HEK293 (cell line): ENCODE results near the gene FCN3.

Source experiments
- ZBTB21 ChIP-seq: fragments of 450-650 bp; formaldehyde crosslinking; IDR thresholded peaks from 2 replicates; pipeline ENCODE4 v1.5.1; 2017; ENCODE audit warnings: missing biosample characterization, missing genetic modification characterization
- ZBTB8A ChIP-seq: fragments of 450-650 bp; formaldehyde crosslinking; IDR thresholded peaks from 2 replicates; pipeline ENCODE4 v1.5.1; 2016; ENCODE audit warnings: missing biosample characterization, missing genetic modification characterization
- ZNF175 ChIP-seq: fragments of 450-650 bp; formaldehyde crosslinking; IDR thresholded peaks from 2 replicates; pipeline ENCODE4 v1.5.1; 2016; ENCODE audit warnings: missing biosample characterization, missing genetic modification characterization
- ZNF311 ChIP-seq: fragments of 450-650 bp; formaldehyde crosslinking; IDR thresholded peaks from 2 replicates; pipeline ENCODE4 v1.5.1; 2017; ENCODE audit warnings: missing biosample characterization, missing genetic modification characterization, borderline replicate concordance
- ZNF837 ChIP-seq: fragments of 450-650 bp; formaldehyde crosslinking; IDR thresholded peaks from 2 replicates; pipeline ENCODE4 v1.5.1; 2016; ENCODE audit warnings: missing biosample characterization, missing genetic modification characterization
- ZSCAN16 ChIP-seq: fragments of 450-650 bp; formaldehyde crosslinking; IDR thresholded peaks from 2 replicates; pipeline ENCODE4 v1.5.1; 2016; ENCODE audit warnings: missing biosample characterization, missing genetic modification characterization
- TF ChIP-seq, protein P1 (sequence below): fragments of 450-650 bp; IDR thresholded peaks from 2 replicates; pipeline ENCODE4 v1.5.1; 2018; ENCODE audit warnings: missing biosample characterization, missing genetic modification characterization
- TF ChIP-seq, protein P2 (sequence below): fragments of 450-650 bp; formaldehyde crosslinking; IDR thresholded peaks from 2 replicates; pipeline ENCODE4 v1.5.1; 2016; ENCODE audit warnings: missing biosample characterization, missing genetic modification characterization
- TF ChIP-seq, protein P3 (sequence below): fragments of 450-650 bp; formaldehyde crosslinking; IDR thresholded peaks from 2 replicates; pipeline ENCODE4 v1.5.1; 2016; ENCODE audit warnings: missing biosample characterization, missing genetic modification characterization
- TF ChIP-seq, protein P4 (sequence below): fragments of 450-650 bp; formaldehyde crosslinking; IDR thresholded peaks from 2 replicates; pipeline ENCODE4 v1.5.1; 2016; ENCODE audit warnings: missing biosample characterization, missing genetic modification characterization, low read depth

DNA sequence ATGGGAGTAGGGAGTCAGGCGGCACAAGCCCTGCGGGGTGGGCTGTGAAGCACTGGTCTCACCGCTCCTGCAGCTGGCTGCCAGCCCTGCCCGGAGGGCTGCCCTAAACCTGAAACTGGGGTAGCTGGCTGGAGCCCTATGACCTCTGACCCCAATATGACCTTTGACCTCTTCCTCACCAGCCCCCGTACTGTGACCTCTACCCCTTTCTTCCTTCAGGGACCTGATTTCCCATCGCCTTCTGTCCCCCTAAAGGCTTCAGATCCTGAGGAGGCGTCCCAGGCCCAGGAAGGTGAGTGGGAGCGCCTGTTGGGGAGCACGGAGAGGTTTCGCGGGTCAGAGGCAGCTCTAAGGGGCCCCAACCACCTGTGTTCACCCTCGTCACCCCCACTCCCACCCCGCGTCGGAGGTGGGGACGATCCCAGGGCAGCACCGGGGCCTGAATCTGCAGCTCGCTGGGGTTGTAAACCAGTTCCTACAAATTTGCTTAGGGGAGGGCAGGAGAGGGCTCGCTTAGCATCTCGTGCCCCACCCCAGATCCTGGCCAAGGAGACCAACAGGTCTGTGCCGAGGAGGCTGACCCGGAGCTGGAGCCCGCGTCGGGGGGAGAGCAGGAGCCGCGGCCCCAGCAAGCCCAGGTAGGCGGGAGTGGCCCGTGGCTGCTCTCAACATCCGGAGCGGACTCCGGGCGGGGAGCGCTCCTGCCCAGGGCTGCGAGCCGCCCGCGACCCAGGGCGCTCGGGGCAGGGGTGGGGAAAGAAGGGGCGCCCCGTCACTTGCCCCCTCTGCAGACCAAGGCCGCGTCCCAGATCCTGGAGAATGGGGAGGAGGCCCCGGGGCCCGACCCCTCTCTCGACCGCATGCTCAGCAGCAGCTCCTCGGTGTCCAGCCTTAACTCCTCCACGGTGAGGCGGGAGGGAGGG, 25.5 kb downstream of the FCN3 start:
- TF ChIP-seq, protein P1, sequence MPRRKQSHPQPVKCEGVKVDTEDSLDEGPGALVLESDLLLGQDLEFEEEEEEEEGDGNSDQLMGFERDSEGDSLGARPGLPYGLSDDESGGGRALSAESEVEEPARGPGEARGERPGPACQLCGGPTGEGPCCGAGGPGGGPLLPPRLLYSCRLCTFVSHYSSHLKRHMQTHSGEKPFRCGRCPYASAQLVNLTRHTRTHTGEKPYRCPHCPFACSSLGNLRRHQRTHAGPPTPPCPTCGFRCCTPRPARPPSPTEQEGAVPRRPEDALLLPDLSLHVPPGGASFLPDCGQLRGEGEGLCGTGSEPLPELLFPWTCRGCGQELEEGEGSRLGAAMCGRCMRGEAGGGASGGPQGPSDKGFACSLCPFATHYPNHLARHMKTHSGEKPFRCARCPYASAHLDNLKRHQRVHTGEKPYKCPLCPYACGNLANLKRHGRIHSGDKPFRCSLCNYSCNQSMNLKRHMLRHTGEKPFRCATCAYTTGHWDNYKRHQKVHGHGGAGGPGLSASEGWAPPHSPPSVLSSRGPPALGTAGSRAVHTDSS (tag by site-specific recombination) = no peak
- TF ChIP-seq ZNF837 (tag by site-specific recombination) (no peak), ZNF175 (tag by site-specific recombination) (no peak), ZNF311 (no peak), ZBTB21 (tag by site-specific recombination) (no peak), ZSCAN16 (tag by site-specific recombination) (no peak), ZBTB8A (tag by site-specific recombination) (peak; percentile 47)
- TF ChIP-seq, protein P2, sequence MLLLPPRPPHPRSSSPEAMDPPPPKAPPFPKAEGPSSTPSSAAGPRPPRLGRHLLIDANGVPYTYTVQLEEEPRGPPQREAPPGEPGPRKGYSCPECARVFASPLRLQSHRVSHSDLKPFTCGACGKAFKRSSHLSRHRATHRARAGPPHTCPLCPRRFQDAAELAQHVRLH (tag by site-specific recombination) = no peak
- TF ChIP-seq, protein P3, sequence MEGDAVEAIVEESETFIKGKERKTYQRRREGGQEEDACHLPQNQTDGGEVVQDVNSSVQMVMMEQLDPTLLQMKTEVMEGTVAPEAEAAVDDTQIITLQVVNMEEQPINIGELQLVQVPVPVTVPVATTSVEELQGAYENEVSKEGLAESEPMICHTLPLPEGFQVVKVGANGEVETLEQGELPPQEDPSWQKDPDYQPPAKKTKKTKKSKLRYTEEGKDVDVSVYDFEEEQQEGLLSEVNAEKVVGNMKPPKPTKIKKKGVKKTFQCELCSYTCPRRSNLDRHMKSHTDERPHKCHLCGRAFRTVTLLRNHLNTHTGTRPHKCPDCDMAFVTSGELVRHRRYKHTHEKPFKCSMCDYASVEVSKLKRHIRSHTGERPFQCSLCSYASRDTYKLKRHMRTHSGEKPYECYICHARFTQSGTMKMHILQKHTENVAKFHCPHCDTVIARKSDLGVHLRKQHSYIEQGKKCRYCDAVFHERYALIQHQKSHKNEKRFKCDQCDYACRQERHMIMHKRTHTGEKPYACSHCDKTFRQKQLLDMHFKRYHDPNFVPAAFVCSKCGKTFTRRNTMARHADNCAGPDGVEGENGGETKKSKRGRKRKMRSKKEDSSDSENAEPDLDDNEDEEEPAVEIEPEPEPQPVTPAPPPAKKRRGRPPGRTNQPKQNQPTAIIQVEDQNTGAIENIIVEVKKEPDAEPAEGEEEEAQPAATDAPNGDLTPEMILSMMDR (tag by site-specific recombination) = no peak
- TF ChIP-seq, protein P4, sequence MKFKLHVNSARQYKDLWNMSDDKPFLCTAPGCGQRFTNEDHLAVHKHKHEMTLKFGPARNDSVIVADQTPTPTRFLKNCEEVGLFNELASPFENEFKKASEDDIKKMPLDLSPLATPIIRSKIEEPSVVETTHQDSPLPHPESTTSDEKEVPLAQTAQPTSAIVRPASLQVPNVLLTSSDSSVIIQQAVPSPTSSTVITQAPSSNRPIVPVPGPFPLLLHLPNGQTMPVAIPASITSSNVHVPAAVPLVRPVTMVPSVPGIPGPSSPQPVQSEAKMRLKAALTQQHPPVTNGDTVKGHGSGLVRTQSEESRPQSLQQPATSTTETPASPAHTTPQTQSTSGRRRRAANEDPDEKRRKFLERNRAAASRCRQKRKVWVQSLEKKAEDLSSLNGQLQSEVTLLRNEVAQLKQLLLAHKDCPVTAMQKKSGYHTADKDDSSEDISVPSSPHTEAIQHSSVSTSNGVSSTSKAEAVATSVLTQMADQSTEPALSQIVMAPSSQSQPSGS = no peak
